HepG2 (cell line): ENCODE results near the gene NGRN. TPM values are rescaled to one million over a fixed set of nuclear protein-coding genes. Genes with fewer than 3 reads are reported as not detected.

Experiments
- CC2D1A ChIP-seq: sonication (generic); formaldehyde crosslinking; IDR thresholded peaks from 2 replicates; pipeline ENCODE4 v1.8.1; 2023; ENCODE audit warnings: mild to moderate bottlenecking, missing genetic modification reagents
- EZH2 ChIP-seq: conservative IDR thresholded peaks from 2 replicates; pipeline ENCODE4 v1.6.1; 2012; ENCODE audit warnings: mild to moderate bottlenecking, low read depth, low read length, moderate library complexity
- ISL2 ChIP-seq: sonication (generic); formaldehyde crosslinking; IDR thresholded peaks from 2 replicates; pipeline ENCODE4 v1.5.0; 2020; ENCODE audit warnings: missing genetic modification reagents
- KLF13 ChIP-seq: sonication (generic); formaldehyde crosslinking; IDR thresholded peaks from 2 replicates; pipeline ENCODE4 v1.4.0; 2020; ENCODE audit warnings: mild to moderate bottlenecking, missing genetic modification reagents
- NFKBIZ ChIP-seq: IDR thresholded peaks from 2 replicates; pipeline ENCODE4 v1.6.1; 2018; ENCODE audit warnings: missing genetic modification reagents, missing compliant biosample characterization
- ONECUT2 ChIP-seq: sonication (generic); formaldehyde crosslinking; IDR thresholded peaks from 2 replicates; pipeline ENCODE4 v1.4.0; 2020; ENCODE audit warnings: missing genetic modification reagents
- PCBP2 ChIP-seq: fragments of 200-400 bp; formaldehyde crosslinking; optimal IDR thresholded peaks from 2 replicates; pipeline ENCODE3; 2018; ENCODE audit warnings: low read length, low read depth; ENCODE audit not compliant: poor library complexity, severe bottlenecking
- STAG1 ChIP-seq: sonication (generic); formaldehyde crosslinking; IDR thresholded peaks from 2 replicates; pipeline ENCODE4 v1.4.0; 2020; ENCODE audit warnings: missing genetic modification reagents
- ZFP90 ChIP-seq: sonication (generic); formaldehyde crosslinking; IDR thresholded peaks from 2 replicates; pipeline ENCODE4 v1.8.0; 2022; ENCODE audit warnings: missing genetic modification reagents, mild to moderate bottlenecking, inconsistent platforms, borderline replicate concordance
- ZKSCAN1 ChIP-seq: fragments of 150-350 bp; IDR thresholded peaks from 2 replicates; pipeline ENCODE4 v1.6.1; 2014; ENCODE audit warnings: low read length
- ZNF557 ChIP-seq: sonication (generic); formaldehyde crosslinking; IDR thresholded peaks from 2 replicates; pipeline ENCODE4 v1.4.0; 2020; ENCODE audit warnings: missing genetic modification reagents
- ZNF576 ChIP-seq: sonication (generic); formaldehyde crosslinking; IDR thresholded peaks from 2 replicates; pipeline ENCODE4 v1.4.0; 2020; ENCODE audit warnings: mild to moderate bottlenecking, missing genetic modification reagents
- ZNF619 ChIP-seq: sonication (generic); formaldehyde crosslinking; IDR thresholded peaks from 2 replicates; pipeline ENCODE4 v1.4.0; 2020; ENCODE audit warnings: mild to moderate bottlenecking, missing genetic modification reagents
- ZNF83 ChIP-seq: sonication (generic); formaldehyde crosslinking; IDR thresholded peaks from 2 replicates; pipeline ENCODE4 v1.4.0; 2020; ENCODE audit warnings: missing genetic modification reagents, mild to moderate bottlenecking, borderline replicate concordance
- ZSCAN31 ChIP-seq: sonication (generic); formaldehyde crosslinking; IDR thresholded peaks from 2 replicates; pipeline ENCODE4 v1.5.0; 2020; ENCODE audit warnings: low read depth, mild to moderate bottlenecking, missing genetic modification reagents
- polyA plus RNA-seq, 8 experiments: library from polyadenylated mRNA; depleted of rRNA in 3 of 8; stranded (reverse) in 7 of 8; unstranded in 1 of 8; fragments of >200 nt; fragmentation: Illumina TruSeq in 4 of 8; extraction: Trizol in 4 of 8; gene quantifications; 2 replicates each; pipeline versions ENCODE4 v1.2.1 to v1.2.3, GENCODE V29; 2011 to 2016; ENCODE audit warnings: low read depth in 4 of 8, missing spikeins in 1 of 8, mixed read lengths in 1 of 8; ENCODE audit not compliant: insufficient read depth in 1 of 8
- total RNA-seq, 5 experiments: library from RNA; depleted of rRNA; stranded (reverse); fragments of >200 nt; fragmentation: Illumina TruSeq; extraction: Trizol; gene quantifications; 2 replicates each; pipeline ENCODE4 v1.2.3, GENCODE V29; 2016; ENCODE audit warnings: low read depth in 1 of 5
- TF ChIP-seq, protein P1 (sequence below): sonication (generic); formaldehyde crosslinking; IDR thresholded peaks from 2 replicates; pipeline ENCODE4 v1.4.0; 2020; ENCODE audit warnings: missing genetic modification reagents
- TF ChIP-seq, protein P2 (sequence below): sonication (generic); formaldehyde crosslinking; IDR thresholded peaks from 2 replicates; pipeline ENCODE4 v1.8.0; 2022; ENCODE audit warnings: mild to moderate bottlenecking, missing genetic modification reagents; ENCODE audit not compliant: insufficient replicate concordance
- TF ChIP-seq, protein P3 (sequence below): sonication (generic); formaldehyde crosslinking; IDR thresholded peaks from 2 replicates; pipeline ENCODE4 v1.8.1; 2023; ENCODE audit warnings: mild to moderate bottlenecking, missing genetic modification reagents

NGRN gene
- total and polyA plus RNA-seq, 2 of the 13 experiments (the other 11 are each of a cell fraction or from before 2014, with no cell fraction given): 39.8 to 63.7 TPM

- TF ChIP-seq, protein P1, sequence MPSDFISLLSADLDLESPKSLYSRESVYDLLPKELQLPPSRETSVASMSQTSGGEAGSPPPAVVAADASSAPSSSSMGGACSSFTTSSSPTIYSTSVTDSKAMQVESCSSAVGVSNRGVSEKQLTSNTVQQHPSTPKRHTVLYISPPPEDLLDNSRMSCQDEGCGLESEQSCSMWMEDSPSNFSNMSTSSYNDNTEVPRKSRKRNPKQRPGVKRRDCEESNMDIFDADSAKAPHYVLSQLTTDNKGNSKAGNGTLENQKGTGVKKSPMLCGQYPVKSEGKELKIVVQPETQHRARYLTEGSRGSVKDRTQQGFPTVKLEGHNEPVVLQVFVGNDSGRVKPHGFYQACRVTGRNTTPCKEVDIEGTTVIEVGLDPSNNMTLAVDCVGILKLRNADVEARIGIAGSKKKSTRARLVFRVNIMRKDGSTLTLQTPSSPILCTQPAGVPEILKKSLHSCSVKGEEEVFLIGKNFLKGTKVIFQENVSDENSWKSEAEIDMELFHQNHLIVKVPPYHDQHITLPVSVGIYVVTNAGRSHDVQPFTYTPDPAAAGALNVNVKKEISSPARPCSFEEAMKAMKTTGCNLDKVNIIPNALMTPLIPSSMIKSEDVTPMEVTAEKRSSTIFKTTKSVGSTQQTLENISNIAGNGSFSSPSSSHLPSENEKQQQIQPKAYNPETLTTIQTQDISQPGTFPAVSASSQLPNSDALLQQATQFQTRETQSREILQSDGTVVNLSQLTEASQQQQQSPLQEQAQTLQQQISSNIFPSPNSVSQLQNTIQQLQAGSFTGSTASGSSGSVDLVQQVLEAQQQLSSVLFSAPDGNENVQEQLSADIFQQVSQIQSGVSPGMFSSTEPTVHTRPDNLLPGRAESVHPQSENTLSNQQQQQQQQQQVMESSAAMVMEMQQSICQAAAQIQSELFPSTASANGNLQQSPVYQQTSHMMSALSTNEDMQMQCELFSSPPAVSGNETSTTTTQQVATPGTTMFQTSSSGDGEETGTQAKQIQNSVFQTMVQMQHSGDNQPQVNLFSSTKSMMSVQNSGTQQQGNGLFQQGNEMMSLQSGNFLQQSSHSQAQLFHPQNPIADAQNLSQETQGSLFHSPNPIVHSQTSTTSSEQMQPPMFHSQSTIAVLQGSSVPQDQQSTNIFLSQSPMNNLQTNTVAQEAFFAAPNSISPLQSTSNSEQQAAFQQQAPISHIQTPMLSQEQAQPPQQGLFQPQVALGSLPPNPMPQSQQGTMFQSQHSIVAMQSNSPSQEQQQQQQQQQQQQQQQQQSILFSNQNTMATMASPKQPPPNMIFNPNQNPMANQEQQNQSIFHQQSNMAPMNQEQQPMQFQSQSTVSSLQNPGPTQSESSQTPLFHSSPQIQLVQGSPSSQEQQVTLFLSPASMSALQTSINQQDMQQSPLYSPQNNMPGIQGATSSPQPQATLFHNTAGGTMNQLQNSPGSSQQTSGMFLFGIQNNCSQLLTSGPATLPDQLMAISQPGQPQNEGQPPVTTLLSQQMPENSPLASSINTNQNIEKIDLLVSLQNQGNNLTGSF (CRISPR knock-in tag): no peak
- TF ChIP-seq STAG1 (no peak), CC2D1A (no peak), EZH2 (no peak), ZNF619 (CRISPR knock-in tag) (no peak), KLF13 (no peak), ZKSCAN1 (no peak), ZNF576 (no peak), PCBP2 (no peak), ZNF83 (CRISPR knock-in tag) (no peak), ZNF557 (CRISPR knock-in tag) (no peak; the same call in 1 of the 2 replicates), ZFP90 (CRISPR knock-in tag) (0 out of 2 replicates have a peak, but pooled peaks have one; percentile 24), ONECUT2 (CRISPR knock-in tag) (no peak), NFKBIZ (CRISPR knock-in tag) (no peak), ISL2 (CRISPR knock-in tag) (no peak), ZSCAN31 (CRISPR knock-in tag) (no peak)
- TF ChIP-seq, protein P2, sequence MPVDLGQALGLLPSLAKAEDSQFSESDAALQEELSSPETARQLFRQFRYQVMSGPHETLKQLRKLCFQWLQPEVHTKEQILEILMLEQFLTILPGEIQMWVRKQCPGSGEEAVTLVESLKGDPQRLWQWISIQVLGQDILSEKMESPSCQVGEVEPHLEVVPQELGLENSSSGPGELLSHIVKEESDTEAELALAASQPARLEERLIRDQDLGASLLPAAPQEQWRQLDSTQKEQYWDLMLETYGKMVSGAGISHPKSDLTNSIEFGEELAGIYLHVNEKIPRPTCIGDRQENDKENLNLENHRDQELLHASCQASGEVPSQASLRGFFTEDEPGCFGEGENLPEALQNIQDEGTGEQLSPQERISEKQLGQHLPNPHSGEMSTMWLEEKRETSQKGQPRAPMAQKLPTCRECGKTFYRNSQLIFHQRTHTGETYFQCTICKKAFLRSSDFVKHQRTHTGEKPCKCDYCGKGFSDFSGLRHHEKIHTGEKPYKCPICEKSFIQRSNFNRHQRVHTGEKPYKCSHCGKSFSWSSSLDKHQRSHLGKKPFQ: no peak
- TF ChIP-seq, protein P3, sequence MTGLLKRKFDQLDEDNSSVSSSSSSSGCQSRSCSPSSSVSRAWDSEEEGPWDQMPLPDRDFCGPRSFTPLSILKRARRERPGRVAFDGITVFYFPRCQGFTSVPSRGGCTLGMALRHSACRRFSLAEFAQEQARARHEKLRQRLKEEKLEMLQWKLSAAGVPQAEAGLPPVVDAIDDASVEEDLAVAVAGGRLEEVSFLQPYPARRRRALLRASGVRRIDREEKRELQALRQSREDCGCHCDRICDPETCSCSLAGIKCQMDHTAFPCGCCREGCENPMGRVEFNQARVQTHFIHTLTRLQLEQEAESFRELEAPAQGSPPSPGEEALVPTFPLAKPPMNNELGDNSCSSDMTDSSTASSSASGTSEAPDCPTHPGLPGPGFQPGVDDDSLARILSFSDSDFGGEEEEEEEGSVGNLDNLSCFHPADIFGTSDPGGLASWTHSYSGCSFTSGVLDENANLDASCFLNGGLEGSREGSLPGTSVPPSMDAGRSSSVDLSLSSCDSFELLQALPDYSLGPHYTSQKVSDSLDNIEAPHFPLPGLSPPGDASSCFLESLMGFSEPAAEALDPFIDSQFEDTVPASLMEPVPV: no peak
These were observed 801 bp upstream of the NGRN start (continued) for GRCh38 chr15:90264671-90265070.
